H1 (cell line): ENCODE data around the gene ATP6V0D1. TPM values are rescaled to one million over a fixed set of nuclear protein-coding genes. Genes with fewer than 3 reads are reported as not detected.

Experiments used
- CTCF ChIA-PET: fragments of 300-600 bp; sonication (Branson Sonifier 250); formaldehyde crosslinking; loops from one replicate; lab custom pipeline; 2021; ENCODE audit not compliant: partially characterized antibody; lab: Charles Lee
- POLR2A ChIA-PET: fragments of 300-600 bp; sonication (Branson Sonifier 250); formaldehyde crosslinking; loops from one replicate; lab custom pipeline; 2021; ENCODE audit warnings: inconsistent platforms; ENCODE audit not compliant: partially characterized antibody; lab: Charles Lee
- DNase-seq, 2 experiments: peaks; one replicate each; pipeline versions ENCODE4 v3.0.0 to v3.0.0-alpha.2; 2010 to 2022; ENCODE audit warnings: low spot score in 2 of 2, low read depth in 1 of 2, mixed read lengths in 1 of 2
- FAIRE-seq: peaks from 2 replicates; lab custom pipeline; 2011; peaks lifted over from hg19 to GRCh38; lab: Jason Lieb, UNC
- H2AFZ ChIP-seq: 2 replicates; pipeline ENCODE4 v1.8.1; 2012; ENCODE audit warnings: low read length, inconsistent platforms
- H2AK5ac ChIP-seq: 2 replicates; pipeline ENCODE4 v1.6.1; 2013; ENCODE audit warnings: low read depth, low read length
- H2BK120ac ChIP-seq: replicated peaks from 2 replicates; pipeline ENCODE3; 2013; ENCODE audit warnings: low read depth, low read length, inconsistent platforms
- H2BK12ac ChIP-seq: 2 replicates; pipeline ENCODE4 v1.6.1; 2013; ENCODE audit warnings: low read depth, low read length
- H2BK15ac ChIP-seq: 2 replicates; pipeline ENCODE4 v1.6.1; 2013; ENCODE audit warnings: low read length
- H2BK20ac ChIP-seq: 2 replicates; pipeline ENCODE4 v1.6.1; 2013; ENCODE audit warnings: low read length
- H2BK5ac ChIP-seq: 2 replicates; pipeline ENCODE4 v1.6.1; 2013; ENCODE audit warnings: low read depth, low read length
- H3K14ac ChIP-seq: 2 replicates; pipeline ENCODE4 v1.6.1; 2013; ENCODE audit warnings: inconsistent platforms; ENCODE audit not compliant: insufficient read length
- H3K18ac ChIP-seq: 2 replicates; pipeline ENCODE4 v1.6.1; 2013; ENCODE audit warnings: low read length; ENCODE audit errors: extremely low read depth
- H3K23ac ChIP-seq: 2 replicates; pipeline ENCODE4 v1.6.1; 2013; ENCODE audit warnings: inconsistent platforms; ENCODE audit not compliant: insufficient read length
- H3K23me2 ChIP-seq: 2 replicates; pipeline ENCODE4 v1.6.1; 2013; ENCODE audit warnings: low read depth, low read length
- H3K27ac ChIP-seq: 2 replicates; pipeline ENCODE4 v1.6.1; 2011; ENCODE audit warnings: low read depth, low read length, inconsistent platforms
- H3K27me3 ChIP-seq, 4 experiments: replicated peaks in 1 of 4; 1 replicate in 1 of 4; 2 replicates in 3 of 4; pipeline versions ENCODE4 v1.6.1 to v1.8.1; 2011 to 2013; ENCODE audit warnings: low read length in 3 of 4, mild to moderate bottlenecking in 3 of 4, inconsistent platforms in 2 of 4, mixed read lengths in 2 of 4, moderate library complexity in 1 of 4; ENCODE audit not compliant: control insufficient read depth in 3 of 4, insufficient read depth in 3 of 4; ENCODE audit errors: extremely low read depth in 1 of 4
- H3K36me3 ChIP-seq, 4 experiments: 2 replicates each; pipeline versions ENCODE4 v1.6.1 to v1.8.1; 2011 to 2013; ENCODE audit warnings: mild to moderate bottlenecking in 4 of 4, low read length in 3 of 4, moderate library complexity in 2 of 4, control low read depth in 1 of 4, inconsistent platforms in 1 of 4; ENCODE audit not compliant: insufficient read depth in 4 of 4, control insufficient read depth in 2 of 4
- H3K4ac ChIP-seq: replicated peaks from 2 replicates; pipeline ENCODE3; 2013; ENCODE audit warnings: low read length, low read depth, mixed read lengths, inconsistent platforms; ENCODE audit not compliant: insufficient read length
- H3K4me1 ChIP-seq, 4 experiments: replicated peaks in 1 of 4; 1 replicate in 1 of 4; 2 replicates in 3 of 4; pipeline versions ENCODE4 v1.6.1 to v1.8.1; 2011 to 2013; ENCODE audit warnings: low read length in 3 of 4, inconsistent platforms in 2 of 4, mixed read lengths in 1 of 4; ENCODE audit not compliant: insufficient read depth in 4 of 4, control insufficient read depth in 3 of 4
- H3K4me2 ChIP-seq, 2 experiments: 2 replicates each; pipeline versions ENCODE4 v1.6.1 to v1.8.1; 2011 to 2013; ENCODE audit warnings: low read depth in 2 of 2, low read length in 2 of 2, control low read depth in 1 of 2, inconsistent platforms in 1 of 2, mild to moderate bottlenecking in 1 of 2; ENCODE audit not compliant: insufficient read depth in 1 of 2
- H3K4me3 ChIP-seq, 4 experiments: fragments of 200-600, 300-600 bp in 1 of 4; sonication (generic), shearing (Covaris generic), sonication (Bioruptor Twin) in 1 of 4; 2 replicates each; pipeline versions ENCODE4 v1.5.1 to v1.8.1; 2011 to 2016; ENCODE audit warnings: low read length in 4 of 4, low read depth in 3 of 4, control low read depth in 2 of 4, inconsistent platforms in 2 of 4, mild to moderate bottlenecking in 2 of 4, mixed read lengths in 1 of 4, moderate library complexity in 1 of 4; ENCODE audit not compliant: insufficient read depth in 2 of 4; ENCODE audit errors: extremely low read depth in 1 of 4
- H3K56ac ChIP-seq: replicated peaks from 2 replicates; pipeline ENCODE3; 2013; ENCODE audit warnings: low read depth, mild to moderate bottlenecking, mixed read lengths, low read length, inconsistent platforms; ENCODE audit not compliant: insufficient read length
- H3K79me1 ChIP-seq: 2 replicates; pipeline ENCODE4 v1.6.1; 2013; ENCODE audit warnings: low read depth, low read length, control low read depth
- H3K79me2 ChIP-seq, 2 experiments: 2 replicates each; pipeline versions ENCODE4 v1.6.1 to v1.8.1; 2012 to 2013; ENCODE audit warnings: low read length in 2 of 2, mild to moderate bottlenecking in 2 of 2, inconsistent platforms in 1 of 2; ENCODE audit not compliant: insufficient read depth in 2 of 2, control insufficient read depth in 1 of 2
- H3K9ac ChIP-seq, 4 experiments: replicated peaks in 1 of 4; 1 replicate in 1 of 4; 2 replicates in 3 of 4; pipeline versions ENCODE4 v1.6.1 to v1.8.1; 2011 to 2013; ENCODE audit warnings: low read depth in 3 of 4, low read length in 3 of 4, control low read depth in 2 of 4, mild to moderate bottlenecking in 2 of 4, moderate library complexity in 2 of 4, inconsistent platforms in 1 of 4; ENCODE audit errors: extremely low read depth in 1 of 4
- H3K9me3 ChIP-seq, 2 experiments: 2 replicates each; pipeline versions ENCODE4 v1.6.1 to v1.8.1; 2012 to 2013; ENCODE audit warnings: mild to moderate bottlenecking in 2 of 2, moderate library complexity in 2 of 2, control low read depth in 1 of 2, inconsistent platforms in 1 of 2, low read depth in 1 of 2, low read length in 1 of 2, mixed read lengths in 1 of 2; ENCODE audit not compliant: insufficient read depth in 2 of 2
- H4K20me1 ChIP-seq, 2 experiments: replicated peaks in 1 of 2; 2 replicates each; pipeline versions ENCODE3 to v1.8.1; 2011 to 2013; ENCODE audit warnings: inconsistent platforms in 2 of 2, low read length in 2 of 2, mild to moderate bottlenecking in 1 of 2; ENCODE audit not compliant: insufficient read depth in 2 of 2, control insufficient read depth in 1 of 2
- H4K5ac ChIP-seq: 2 replicates; pipeline ENCODE4 v1.6.1; 2013; ENCODE audit warnings: low read length, low read depth, mixed read lengths, inconsistent platforms; ENCODE audit not compliant: insufficient read length
- H4K8ac ChIP-seq: 2 replicates; pipeline ENCODE4 v1.8.0; 2013; ENCODE audit warnings: mild to moderate bottlenecking, moderate library complexity, low read length, inconsistent platforms; ENCODE audit not compliant: insufficient read depth; ENCODE audit errors: extremely low read depth
- H4K91ac ChIP-seq: replicated peaks from 2 replicates; pipeline ENCODE3; 2013; ENCODE audit warnings: low read length, mixed read lengths, inconsistent platforms; ENCODE audit not compliant: insufficient read length
- BRCA1 ChIP-seq: IDR thresholded peaks from 2 replicates; pipeline ENCODE4 v1.6.1; 2012; ENCODE audit warnings: low read depth, low read length, improper control_type of control experiment
- CHD1 ChIP-seq: IDR thresholded peaks from 2 replicates; pipeline ENCODE4 v1.6.1; 2012; ENCODE audit warnings: low read depth, low read length, improper control_type of control experiment
- HDAC2 ChIP-seq, 2 experiments: fragments of 300-600 bp in 1 of 2; sonication (generic) in 1 of 2; IDR thresholded peaks; 2 replicates each; pipeline ENCODE4 v1.6.1; 2011 to 2012; ENCODE audit warnings: low read depth in 2 of 2, low read length in 2 of 2, mild to moderate bottlenecking in 2 of 2, moderate library complexity in 2 of 2, borderline replicate concordance in 1 of 2, inconsistent platforms in 1 of 2
- NRF1 ChIP-seq: IDR thresholded peaks from 2 replicates; pipeline ENCODE4 v1.6.1; 2011; ENCODE audit warnings: mild to moderate bottlenecking, low read depth, low read length, improper control_type of control experiment
- POLR2A ChIP-seq, 2 experiments: IDR thresholded peaks; 1 replicate in 1 of 2; 2 replicates in 1 of 2; pipeline ENCODE4 v1.6.1; 2011; ENCODE audit warnings: low read depth in 2 of 2, low read length in 2 of 2, mild to moderate bottlenecking in 2 of 2; ENCODE audit errors: control extremely low read depth in 1 of 2
- POLR2AphosphoS5 ChIP-seq: IDR thresholded peaks from 2 replicates; pipeline ENCODE4 v1.6.1; 2011; ENCODE audit warnings: low read depth, low read length
- SUZ12 ChIP-seq: fragments of 200-600 bp; sonication (generic); IDR thresholded peaks from 2 replicates; pipeline ENCODE4 v1.6.1; 2012; ENCODE audit warnings: mild to moderate bottlenecking, inconsistent platforms, low read length, moderate library complexity, mixed read lengths
- ZNF274 ChIP-seq: IDR thresholded peaks from 2 replicates; pipeline ENCODE4 v1.7.0; 2012; ENCODE audit warnings: low read length, borderline replicate concordance; ENCODE audit errors: extremely low read depth
- WGBS, 2 experiments: shearing (Covaris generic) in 1 of 2; methylation state at CpG; one replicate each; pipeline versions ENCODE4 v1.1.6 to v1.1.7; 2013 to 2015; ENCODE audit warnings: low lambda C conversion rate in 2 of 2, mixed read lengths in 2 of 2, inconsistent platforms in 1 of 2, low coverage in 1 of 2, missing lambda C conversion rate in 1 of 2; ENCODE audit not compliant: insufficient replicate concordance in 2 of 2, insufficient coverage in 1 of 2, insufficient read length in 1 of 2; ENCODE audit errors: extremely low coverage in 1 of 2, missing lambda C conversion rate in 1 of 2; 5-methylcytosine and 5-hydroxymethylcytosine counted together
- polyA plus RNA-seq, 7 experiments: library from polyadenylated mRNA; depleted of rRNA in 3 of 7; stranded (reverse) in 5 of 7; unstranded in 2 of 7; fragments of >200 nt in 5 of 7; fragments of 200-250 nt in 2 of 7; gene quantifications; 1 replicate in 5 of 7; 2 replicates in 1 of 7; 4 replicates in 1 of 7; pipeline versions ENCODE4 v1.2.1 to v1.2.3, GENCODE V29; 2011 to 2013; ENCODE audit warnings: missing spikeins in 2 of 7, mixed read lengths in 2 of 7
- total RNA-seq: library from RNA; stranded (reverse); fragmentation: NEBNext Ultra II Directional; extraction: Animal tissue kit (Norgen Biotek cat#: 25700); gene quantifications from 2 replicates; pipeline ENCODE4 v1.2.1, GENCODE V29; 2021
- TF ChIP-seq, protein P1 (sequence below): IDR thresholded peaks from 2 replicates; pipeline ENCODE4 v1.6.1; 2012; ENCODE audit warnings: inconsistent platforms

ATP6V0D1 gene
- total and polyA plus RNA-seq, 2 of the 8 experiments (the other 6 are each of a cell fraction or from before 2014, with no cell fraction given) = 47.3 to 134 TPM

DNA sequence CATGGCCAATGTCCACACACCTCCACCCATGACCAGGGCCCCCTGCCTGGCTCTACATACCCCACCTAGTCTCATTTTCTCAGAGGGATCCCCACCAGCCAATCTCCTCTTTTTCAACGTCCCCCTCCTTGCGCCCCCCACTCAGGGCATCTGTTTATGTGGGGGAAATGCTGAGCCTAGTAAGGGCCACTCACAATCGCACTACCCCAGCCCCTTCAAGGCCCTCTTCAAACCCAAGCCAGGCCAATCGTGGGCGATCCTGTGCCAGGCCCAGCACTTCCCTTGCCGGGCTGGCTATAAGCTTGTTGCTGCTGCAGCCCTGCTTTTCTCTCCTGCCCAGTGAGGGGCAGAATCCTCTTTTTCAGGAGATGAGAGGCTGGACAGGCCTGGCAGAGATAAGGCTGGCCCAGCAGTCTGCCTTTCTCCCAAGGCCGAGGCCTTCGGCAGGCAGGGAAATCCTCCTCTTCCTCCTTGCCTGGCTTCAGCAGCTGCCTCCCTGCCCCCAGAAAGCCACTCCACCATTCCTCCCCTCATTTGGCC is 33.9 kb downstream of the ATP6V0D1 start:
- no peak overlapping the region for H2AK5ac ChIP-seq
- H4K91ac ChIP-seq = no peak overlapping the region
- H3K4me3 ChIP-seq = no peak overlapping the region
- no peak overlapping the region for H3K4ac ChIP-seq
- no peak overlapping the region for H4K8ac ChIP-seq
- DNase-seq (no peak), FAIRE-seq (no peak)
- H3K79me2 ChIP-seq = no peaks in the 10 kb centered on the region
- no peak overlapping the region for H2BK5ac ChIP-seq
- H3K9ac ChIP-seq = no peak overlapping the region
- peaks cover 2 to 4% of the 10 kb centered on the region in 2 experiments for H4K20me1 ChIP-seq
- H3K23me2 ChIP-seq = no peaks in the 10 kb centered on the region
- no peak overlapping the region for H2BK12ac ChIP-seq
- 93% methylated on average over 8 of the region's 8 CpGs; no CpG with 5 or more reads in 1 of the 2 experiments for WGBS, 2 experiments
- no peak overlapping the region for H3K56ac ChIP-seq
- no peaks in the 10 kb centered on the region for H3K27me3 ChIP-seq
- no peak overlapping the region for H4K5ac ChIP-seq
- ChIA-PET POLR2A (interaction anchor here (1.1 to 8.5 kb wide), 4 partner anchors 9 to 98 kb away, joined by 3 to 67 read pairs (median 4); partner anchors contain the start of gene HSD11B2), CTCF (interaction anchor here (0.9 to 28.6 kb wide), 14 partner anchors 3 to 187 kb away, joined by 3 to 683 read pairs (median 5); partner anchors contain the start of genes HSD11B2, TPPP3 and ZDHHC1)
- H3K4me2 ChIP-seq = no peak overlapping the region
- H3K9me3 ChIP-seq = peaks cover 0 to 4% of the 10 kb centered on the region in 2 experiments; a peak in 1 of 4 replicates
- H3K23ac ChIP-seq = no peak overlapping the region
- no peak overlapping the region for H3K18ac ChIP-seq
- H2AFZ ChIP-seq = no peak overlapping the region
- H2BK15ac ChIP-seq = no peak overlapping the region
- H3K36me3 ChIP-seq = peaks cover 0 to 5% (median 0%) of the 10 kb centered on the region in 4 experiments; a peak in 1 of 8 replicates
- H2BK20ac ChIP-seq = no peak overlapping the region
- no peaks in the 10 kb centered on the region; the same call in none of the 2 replicates for H3K79me1 ChIP-seq
- peaks cover 0 to 8% (median 4%) of the 10 kb centered on the region in 4 experiments; a peak in 5 of 7 replicates for H3K4me1 ChIP-seq
- H3K27ac ChIP-seq = no peak overlapping the region
- H2BK120ac ChIP-seq = no peak overlapping the region
- no peak overlapping the region for H3K14ac ChIP-seq
- no peak for TF ChIP-seq POLR2A (IDR thresholded peaks at IDR 0.05; ENCODE audit: control extremely low read depth in 1 of 2, low read depth in 2 of 2, low read length in 2 of 2)
- TF ChIP-seq POLR2AphosphoS5 = no peak
- TF ChIP-seq, protein P1, sequence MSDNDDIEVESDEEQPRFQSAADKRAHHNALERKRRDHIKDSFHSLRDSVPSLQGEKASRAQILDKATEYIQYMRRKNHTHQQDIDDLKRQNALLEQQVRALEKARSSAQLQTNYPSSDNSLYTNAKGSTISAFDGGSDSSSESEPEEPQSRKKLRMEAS = no peak
- no peak for TF ChIP-seq NRF1
- TF ChIP-seq HDAC2 (IDR thresholded peaks at IDR 0.05; ENCODE audit: borderline replicate concordance in 1 of 2, low read depth in 2 of 2, low read length in 2 of 2) = no peak
- no peak for TF ChIP-seq SUZ12
- no peak for TF ChIP-seq ZNF274
- no peak for TF ChIP-seq CHD1
- no peak for TF ChIP-seq BRCA1
